Heart right ventricle (tissue), 16 donors: ENCODE measurements around the gene HEPN1. TPM values are rescaled to one million over a fixed set of nuclear protein-coding genes. Genes with fewer than 3 reads are reported as not detected.

ENCODE experiments used
- ATAC-seq, 8 donors: fragments of 200-7000 bp; cut with Tn5 transposase; one replicate each; pipeline ENCODE4 v1.9.1; 2020; ENCODE audit warnings: mild to moderate bottlenecking in 8 of 8, moderate library complexity in 8 of 8, moderate number of reproducible peaks in 1 of 8
- DNase-seq, 2 donors: peaks; one replicate each; pipeline ENCODE4 v3.0.0-alpha.2; 2020
- H3K27ac ChIP-seq, 10 donors: fragments of 200-600 bp; sonication (generic) in 2 of 10; one replicate each; pipeline versions ENCODE4 v1.5.0 to v1.8.0; 2020 to 2022; ENCODE audit warnings: mild to moderate bottlenecking in 3 of 10
- H3K27me3 ChIP-seq, 7 donors: fragments of 200-600 bp; one replicate each; pipeline ENCODE4 v1.8.0; 2021 to 2022; ENCODE audit warnings: mild to moderate bottlenecking in 2 of 7
- H3K36me3 ChIP-seq, 9 donors: fragments of 200-600 bp; sonication (generic) in 1 of 9; one replicate each; pipeline versions ENCODE4 v1.5.0 to v1.8.0; 2020 to 2022; ENCODE audit warnings: mild to moderate bottlenecking in 2 of 9
- H3K4me1 ChIP-seq, 9 donors: fragments of 200-600 bp; sonication (generic) in 1 of 9; one replicate each; pipeline versions ENCODE4 v1.5.0 to v1.8.0; 2020 to 2022; ENCODE audit warnings: mild to moderate bottlenecking in 4 of 9
- H3K4me3 ChIP-seq, 10 donors: fragments of 200-600 bp; sonication (generic) in 2 of 10; one replicate each; pipeline versions ENCODE4 v1.5.0 to v1.8.0; 2020 to 2022; ENCODE audit warnings: mild to moderate bottlenecking in 7 of 10, moderate library complexity in 2 of 10
- H3K9me3 ChIP-seq, 11 donors: fragments of 200-600 bp in 10 of 11; sonication (generic) in 2 of 11; one replicate each; pipeline versions ENCODE4 v1.5.0 to v1.8.0; 2013 to 2022; ENCODE audit warnings: mild to moderate bottlenecking in 2 of 11, control low read depth in 1 of 11, moderate library complexity in 1 of 11
- CTCF ChIP-seq, 9 donors: fragments of 200-600 bp; sonication (generic) in 2 of 9; IDR thresholded peaks; one replicate each; pipeline versions ENCODE4 v1.5.0 to v1.8.0; 2021 to 2022; ENCODE audit warnings: antibody characterized with exemption in 9 of 9, mild to moderate bottlenecking in 5 of 9, moderate library complexity in 1 of 9
- WGBS, 2 donors: extraction: QIAGEN DNeasy Blood & Tissue Kit; methylation state at CpG; one replicate each; pipeline ENCODE4 v1.1.7; 2013; ENCODE audit warnings: inconsistent platforms in 1 of 2; 5-methylcytosine and 5-hydroxymethylcytosine counted together
- intact Hi-C, 10 donors: fragments of 100-400 bp; cut with DNase I; formaldehyde crosslinking; loops; one replicate each; pipeline versions ENCODE4 v1.11.1 to v1.14.2; 2022
- polyA plus RNA-seq, 2 donors: library from polyadenylated mRNA; stranded (reverse); fragments of 200-250 nt; gene quantifications; one replicate each; pipeline ENCODE4 v1.2.3, GENCODE V29; 2013
- total RNA-seq, 10 donors: library from RNA; stranded (reverse); fragmentation: NEBNext Ultra II Directional in 3 of 10; extraction: Animal tissue kit (Norgen Biotek cat#: 25700) in 3 of 10; gene quantifications; one replicate each; pipeline versions ENCODE4 v1.2.1 to v1.2.4, GENCODE V29; 2021 to 2023
- donor health status: Arrhythmogenic right ventricular cardiomyopathy.
- donor health status: ischemic (EF 13 %, LVEDD 7.1; RV severe dilation, severe dysfunction).
- donor health status: healthy with polysubstance abuse.
- donor health status: DM: no; HTN: yes; CAD: no.
- donor health status: DM: no; HTN: no; CAD: no.
- donor health status: ischemic (EF 25% LVEDD 6.9; RV normal size, moderate dysfunction).
- donor health status: ischemic (EF 25% LVEDD 5.7; RV mildly dilated, moderate dysfunction).
- donor health status: healthy.
- donor health status: DM: yes; HTN: yes; CAD: no.
- donor health status: Ischemic cardiomyopathy.
- donor health status: ischemic (EF 35%, LVEDD 5.7; RV mildly dilated, moderate dysfunction).
- donor health status: nonischemic (EF 11% LVEDD 7.7; RV severe dilation, severe dysfunction).
- donor health status: DM: yes; HTN: yes; CAD: no.
- donor health status: PGD.
- donor health status: ischemic (EF 29% LVEDD 5.4; RV normal size, mild dysfunction).
- donor health status: nonischemic (EF 23%, LVEDD 6.1; RV moderate dilation, normal function).

Gene HEPN1
- total and polyA plus RNA-seq, 12 donors, result 0.03 TPM; not detected in 11

GRCh38 chr11:124944565-124944964 is 25.5 kb downstream of the HEPN1 start:
- no peaks in the 10 kb centered on the region for H3K27me3 ChIP-seq
- no peak for TF ChIP-seq CTCF (IDR thresholded peaks at IDR 0.05)
- DNase-seq (no peak), ATAC-seq (no peak)
- intact Hi-C loops, result no loop called here
- no peaks in the 10 kb centered on the region for H3K4me1 ChIP-seq
- no peak overlapping the region for H3K27ac ChIP-seq
- H3K9me3 ChIP-seq, result peaks cover 0 to 16% (median 0%) of the 10 kb centered on the region in 11 donors
- WGBS, 2 donors, result 83 to 87% methylated on average over 3 of the region's 3 CpGs
- no peak overlapping the region for H3K4me3 ChIP-seq
- no peaks in the 10 kb centered on the region for H3K36me3 ChIP-seq

GRCh38 chr11:124945826-124946225 is 26.8 kb downstream of the HEPN1 start:
- no peak for TF ChIP-seq CTCF (IDR thresholded peaks at IDR 0.05)
- no peak for DNase-seq
- Histone ChIP-seq H3K27ac (no peak overlapping the region), H3K9me3 (peaks cover 0 to 16% (median 0%) of the 10 kb centered on the region in 11 donors), H3K27me3 (no peaks in the 10 kb centered on the region), H3K4me3 (no peak overlapping the region), H3K36me3 (no peaks in the 10 kb centered on the region), H3K4me1 (no peaks in the 10 kb centered on the region)
- 75 to 76% methylated on average over 6 of the region's 6 CpGs for WGBS, 2 donors
- ATAC-seq, result no peak
- intact Hi-C loops, result no loop called here

GRCh38 chr11:124946735-124947141 is 27.7 kb downstream of the HEPN1 start:
- no peak overlapping the region for H3K4me3 ChIP-seq
- no peak for DNase-seq
- no peak for TF ChIP-seq CTCF (IDR thresholded peaks at IDR 0.05)
- no peaks in the 10 kb centered on the region for H3K36me3 ChIP-seq
- no peak for ATAC-seq
- peaks cover 0 to 16% (median 0%) of the 10 kb centered on the region in 11 donors for H3K9me3 ChIP-seq
- H3K4me1 ChIP-seq, result no peaks in the 10 kb centered on the region
- intact Hi-C loops, result no loop called here
- no peak overlapping the region for H3K27ac ChIP-seq
- H3K27me3 ChIP-seq, result no peaks in the 10 kb centered on the region
- 61 to 68% methylated on average over 2 of the region's 2 CpGs for WGBS, 2 donors

- peaks cover 2 to 16% (median 10%) of the 10 kb centered on the region in 9 donors for H3K4me1 ChIP-seq
- no peak overlapping the region for H3K4me3 ChIP-seq
- no peaks in the 10 kb centered on the region for H3K27me3 ChIP-seq
- H3K27ac ChIP-seq, result no peak overlapping the region
- H3K9me3 ChIP-seq, result peaks cover 0 to 16% (median 0%) of the 10 kb centered on the region in 11 donors
- no peaks in the 10 kb centered on the region for H3K36me3 ChIP-seq
- ATAC-seq (no peak), DNase-seq (no peak)
- TF ChIP-seq CTCF (IDR thresholded peaks at IDR 0.05), result no peak
- intact Hi-C loops, result loop anchor here in 7 of 10 donors (5.0 to 10.0 kb wide), 9 partner anchors 73 to 934 kb away; partner anchors contain the start of genes HYLS1 (in 1 of the 7), STT3A (in 1 of the 7) and TMEM218 (in 1 of the 7)
Observed at GRCh38 chr11:124950601-124951330, 31.7 kb downstream of the HEPN1 start.
